Tibial artery (tissue), 4 donors: ENCODE results near the gene UGCG.

Experiments used
- DNase-seq, 2 donors: peaks; one replicate each; pipeline ENCODE4 v3.0.0-alpha.2; 2019
- H3K27ac ChIP-seq, 2 donors: fragments of 200-600 bp; sonication (generic) in 1 of 2; 1 replicate in 1 of 2; 2 replicates in 1 of 2; pipeline ENCODE4 v1.5.1; 2018 to 2019; ENCODE audit warnings: mild to moderate bottlenecking in 1 of 2
- H3K27me3 ChIP-seq, 2 donors: fragments of 200-600 bp; sonication (generic) in 1 of 2; one replicate each; pipeline versions ENCODE4 v1.5.1 to v1.6.0; 2016 to 2019
- H3K36me3 ChIP-seq, 3 donors: fragments of 200-600 bp; sonication (generic) in 2 of 3; one replicate each; pipeline ENCODE4 v1.5.1; 2016 to 2019; ENCODE audit warnings: mild to moderate bottlenecking in 2 of 3
- H3K4me1 ChIP-seq, 4 donors: fragments of 200-600 bp; sonication (generic) in 2 of 4; 1 replicate in 3 of 4; 2 replicates in 1 of 4; pipeline ENCODE4 v1.5.1; 2016 to 2019
- H3K4me3 ChIP-seq, 2 donors: fragments of 200-600 bp; sonication (generic) in 1 of 2; 1 replicate in 1 of 2; 2 replicates in 1 of 2; pipeline ENCODE4 v1.5.1; 2018 to 2019; ENCODE audit warnings: mild to moderate bottlenecking in 2 of 2
- H3K9me3 ChIP-seq, 3 donors: fragments of 200-600 bp; sonication (generic) in 1 of 3; one replicate each; pipeline ENCODE4 v1.5.1; 2016 to 2019
- intact Hi-C: fragments of 100-400 bp; cut with DNase I; formaldehyde crosslinking; loops from one replicate; pipeline ENCODE4 v1.15.0; 2023; ENCODE audit warnings: low total_unique reads
- TF ChIP-seq, protein P1 (sequence below), 2 experiments: fragments of 200-600 bp in 1 of 2; fragments of 450-650 bp in 1 of 2; IDR thresholded peaks; one replicate each; pipeline ENCODE4 v1.5.1; 2017 to 2019; ENCODE audit warnings: antibody characterized with exemption in 2 of 2, mild to moderate bottlenecking in 1 of 2, moderate library complexity in 1 of 2

Gene UGCG

DNA sequence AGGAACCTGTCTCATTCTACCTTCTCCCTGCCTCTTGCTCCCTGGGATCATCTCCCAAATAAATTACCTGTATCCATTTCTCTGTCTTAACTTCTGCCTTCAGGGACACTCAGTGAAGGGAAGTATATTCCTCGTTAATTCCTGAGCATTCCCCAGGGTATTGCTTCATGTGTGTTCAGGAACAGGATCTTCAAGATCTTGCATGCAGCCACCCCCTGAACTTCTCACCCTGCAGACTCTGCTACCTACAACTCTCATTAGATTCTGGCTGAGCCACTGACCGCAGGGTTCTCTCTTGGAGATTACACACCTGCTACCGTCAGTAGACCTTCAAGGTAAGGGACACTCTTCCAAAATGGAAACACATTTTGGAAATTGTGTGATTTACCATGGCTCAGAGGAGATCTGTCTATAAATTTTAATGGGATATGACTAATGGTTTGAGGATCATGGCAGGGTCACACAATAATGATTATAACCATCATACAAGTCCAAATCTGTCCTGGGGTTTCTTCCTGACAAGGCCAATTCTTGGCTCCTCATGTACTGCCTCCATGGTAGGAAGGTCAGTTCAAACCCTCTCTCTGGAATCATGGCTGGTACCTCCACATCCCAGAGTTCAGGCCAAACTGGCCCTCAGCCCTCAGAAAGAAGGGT is 38.9 kb upstream of the UGCG start:
- no peak for DNase-seq
- intact Hi-C loops: no loop called here
- no peaks in the 10 kb centered on the region for H3K36me3 ChIP-seq
- TF ChIP-seq, protein P1, sequence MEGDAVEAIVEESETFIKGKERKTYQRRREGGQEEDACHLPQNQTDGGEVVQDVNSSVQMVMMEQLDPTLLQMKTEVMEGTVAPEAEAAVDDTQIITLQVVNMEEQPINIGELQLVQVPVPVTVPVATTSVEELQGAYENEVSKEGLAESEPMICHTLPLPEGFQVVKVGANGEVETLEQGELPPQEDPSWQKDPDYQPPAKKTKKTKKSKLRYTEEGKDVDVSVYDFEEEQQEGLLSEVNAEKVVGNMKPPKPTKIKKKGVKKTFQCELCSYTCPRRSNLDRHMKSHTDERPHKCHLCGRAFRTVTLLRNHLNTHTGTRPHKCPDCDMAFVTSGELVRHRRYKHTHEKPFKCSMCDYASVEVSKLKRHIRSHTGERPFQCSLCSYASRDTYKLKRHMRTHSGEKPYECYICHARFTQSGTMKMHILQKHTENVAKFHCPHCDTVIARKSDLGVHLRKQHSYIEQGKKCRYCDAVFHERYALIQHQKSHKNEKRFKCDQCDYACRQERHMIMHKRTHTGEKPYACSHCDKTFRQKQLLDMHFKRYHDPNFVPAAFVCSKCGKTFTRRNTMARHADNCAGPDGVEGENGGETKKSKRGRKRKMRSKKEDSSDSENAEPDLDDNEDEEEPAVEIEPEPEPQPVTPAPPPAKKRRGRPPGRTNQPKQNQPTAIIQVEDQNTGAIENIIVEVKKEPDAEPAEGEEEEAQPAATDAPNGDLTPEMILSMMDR (IDR thresholded peaks at IDR 0.05): no peak
- H3K9me3 ChIP-seq: no peaks in the 10 kb centered on the region
- no peaks in the 10 kb centered on the region for H3K4me1 ChIP-seq
- no peak overlapping the region for H3K4me3 ChIP-seq
- H3K27me3 ChIP-seq: no peaks in the 10 kb centered on the region
- H3K27ac ChIP-seq: no peak overlapping the region

DNA sequence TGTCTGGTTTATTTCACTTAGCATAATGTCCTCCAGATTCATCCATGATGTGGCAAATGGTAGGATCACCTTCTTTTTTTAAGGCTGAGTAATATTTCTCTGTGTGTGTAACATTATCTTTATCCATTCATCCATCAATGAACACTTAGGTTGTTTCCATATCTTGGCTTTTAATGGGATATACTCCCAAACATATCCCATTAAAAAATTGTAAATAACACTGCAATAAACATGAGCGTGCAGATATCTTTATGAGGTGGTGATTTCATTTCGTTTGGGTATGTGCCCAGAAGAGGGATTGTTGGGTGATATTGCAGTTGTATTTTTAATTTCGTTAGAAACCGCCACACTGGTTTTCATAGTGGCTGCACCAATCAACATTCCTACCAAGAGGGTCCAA is 36.2 kb upstream of the UGCG start:
- TF ChIP-seq, protein P1 (IDR thresholded peaks at IDR 0.05): no peak
- no peaks in the 10 kb centered on the region for H3K4me1 ChIP-seq
- H3K27ac ChIP-seq: no peak overlapping the region
- intact Hi-C loops: no loop called here
- H3K36me3 ChIP-seq: no peaks in the 10 kb centered on the region
- H3K9me3 ChIP-seq: no peaks in the 10 kb centered on the region
- H3K4me3 ChIP-seq: no peak overlapping the region
- no peaks in the 10 kb centered on the region for H3K27me3 ChIP-seq
- DNase-seq: no peak

DNA sequence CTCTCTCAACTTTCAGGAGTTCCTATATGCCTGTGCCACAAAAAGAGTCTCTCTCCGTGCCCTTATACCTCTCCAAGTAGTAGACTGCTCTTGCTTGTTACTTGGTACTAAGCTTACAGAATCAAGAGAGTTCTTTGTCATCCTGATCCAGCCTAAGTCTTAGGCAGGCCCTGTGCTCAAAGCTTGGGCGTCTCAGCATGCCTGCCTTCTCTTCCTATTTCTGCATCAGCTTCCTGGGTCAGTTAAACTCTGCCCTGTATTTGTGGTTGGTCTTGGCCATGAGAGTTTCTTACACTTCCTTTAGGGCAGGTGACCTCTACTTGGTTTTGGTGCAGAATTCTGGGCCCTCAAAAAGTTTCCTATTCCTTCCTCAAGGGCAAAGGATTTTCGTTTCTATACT is 33.0 kb upstream of the UGCG start:
- intact Hi-C loops: no loop called here

DNA sequence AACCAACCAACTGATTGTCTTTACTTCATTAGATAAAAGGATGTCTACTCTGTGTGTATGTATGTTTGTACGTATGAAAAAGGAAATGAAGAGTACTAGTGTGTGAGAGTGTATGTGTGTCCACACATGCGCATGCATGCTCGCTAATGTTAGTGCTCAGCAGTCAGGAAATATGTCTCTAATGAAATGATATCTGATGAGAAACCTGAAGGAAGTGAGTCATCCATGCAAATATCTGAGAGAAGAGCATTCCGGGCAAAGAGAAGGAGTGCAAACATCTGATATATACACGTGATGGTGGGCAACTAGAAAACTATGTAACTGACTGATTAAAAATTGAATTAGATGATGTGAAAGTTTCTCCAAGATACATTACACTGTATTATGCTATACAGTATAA is 29.6 kb upstream of the UGCG start:
- Histone ChIP-seq H3K4me3 (no peak overlapping the region), H3K9me3 (no peaks in the 10 kb centered on the region), H3K36me3 (no peaks in the 10 kb centered on the region), H3K27me3 (no peaks in the 10 kb centered on the region), H3K27ac (no peak overlapping the region), H3K4me1 (no peaks in the 10 kb centered on the region)
- no peak for DNase-seq
- TF ChIP-seq, protein P1 (IDR thresholded peaks at IDR 0.05): no peak
- intact Hi-C loops: no loop called here

More for the DNA sequence above, 33.0 kb upstream of the UGCG start:
- H3K9me3 ChIP-seq: no peaks in the 10 kb centered on the region
- H3K27ac ChIP-seq: no peak overlapping the region
- H3K27me3 ChIP-seq: no peaks in the 10 kb centered on the region
- no peaks in the 10 kb centered on the region for H3K36me3 ChIP-seq
- TF ChIP-seq, protein P1 (IDR thresholded peaks at IDR 0.05): no peak
- H3K4me1 ChIP-seq: no peaks in the 10 kb centered on the region
- H3K4me3 ChIP-seq: no peak overlapping the region
- no peak for DNase-seq

DNA sequence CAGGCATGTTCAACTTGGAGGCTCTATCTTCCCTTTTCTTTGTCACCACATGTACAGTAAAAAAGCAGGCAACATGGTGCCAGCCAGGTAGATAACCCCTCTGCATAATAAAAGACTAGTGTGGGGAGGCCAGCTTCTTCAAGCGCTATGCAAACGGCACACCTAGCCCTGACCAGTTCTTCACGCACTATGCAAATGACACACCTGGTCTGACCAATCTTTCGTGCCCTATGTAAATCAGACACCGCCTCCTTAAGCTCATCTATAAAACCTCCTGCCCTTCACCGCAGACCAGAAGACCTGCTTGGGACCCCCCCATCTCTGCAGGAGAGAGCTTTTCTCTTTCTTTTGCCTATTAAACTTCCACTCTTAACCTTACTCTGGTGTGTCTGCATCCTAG is 28.1 kb upstream of the UGCG start:
- H3K4me3 ChIP-seq: no peak overlapping the region
- DNase-seq: no peak
- no peaks in the 10 kb centered on the region for H3K27me3 ChIP-seq
- H3K36me3 ChIP-seq: no peaks in the 10 kb centered on the region
- intact Hi-C loops: no loop called here
- no peak overlapping the region for H3K27ac ChIP-seq
- no peaks in the 10 kb centered on the region for H3K9me3 ChIP-seq
- TF ChIP-seq, protein P1 (IDR thresholded peaks at IDR 0.05): no peak
- no peaks in the 10 kb centered on the region for H3K4me1 ChIP-seq
